LoVo (cell line): ENCODE results near the gene CNOT10.

Experiments
- DNase-seq: peaks from one replicate; pipeline ENCODE4 v3.0.0-alpha.2; 2016; ENCODE audit warnings: low spot score

The CNOT10 gene

DNA sequence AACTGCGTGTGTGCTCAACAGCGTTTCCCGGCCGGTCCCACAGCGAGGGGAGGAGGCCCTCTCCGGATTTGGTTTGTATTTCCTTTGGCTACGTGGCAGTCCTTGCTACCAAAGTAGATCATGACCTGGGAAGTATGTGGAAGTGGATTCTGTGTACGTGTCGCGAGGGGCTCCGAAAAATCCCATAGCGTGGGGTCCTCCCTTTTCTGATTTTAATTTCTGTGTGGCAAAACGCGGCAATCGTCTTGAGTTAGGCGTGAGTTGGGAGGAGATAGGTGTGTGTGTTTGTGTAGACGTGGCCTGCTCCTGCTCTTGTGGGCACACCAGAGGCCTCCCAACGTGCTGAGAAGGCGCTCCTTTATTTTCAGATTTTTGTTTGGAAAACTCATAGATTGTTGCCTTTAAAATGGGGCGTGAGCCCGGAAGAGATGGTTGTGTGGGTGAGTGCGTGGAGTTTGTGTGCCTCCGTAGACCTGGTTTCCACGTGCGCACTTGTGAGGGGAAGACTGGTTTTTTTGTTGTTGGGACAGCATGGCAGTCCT lies 134.1 kb downstream of the CNOT10 start:
- no peak for DNase-seq

DNA sequence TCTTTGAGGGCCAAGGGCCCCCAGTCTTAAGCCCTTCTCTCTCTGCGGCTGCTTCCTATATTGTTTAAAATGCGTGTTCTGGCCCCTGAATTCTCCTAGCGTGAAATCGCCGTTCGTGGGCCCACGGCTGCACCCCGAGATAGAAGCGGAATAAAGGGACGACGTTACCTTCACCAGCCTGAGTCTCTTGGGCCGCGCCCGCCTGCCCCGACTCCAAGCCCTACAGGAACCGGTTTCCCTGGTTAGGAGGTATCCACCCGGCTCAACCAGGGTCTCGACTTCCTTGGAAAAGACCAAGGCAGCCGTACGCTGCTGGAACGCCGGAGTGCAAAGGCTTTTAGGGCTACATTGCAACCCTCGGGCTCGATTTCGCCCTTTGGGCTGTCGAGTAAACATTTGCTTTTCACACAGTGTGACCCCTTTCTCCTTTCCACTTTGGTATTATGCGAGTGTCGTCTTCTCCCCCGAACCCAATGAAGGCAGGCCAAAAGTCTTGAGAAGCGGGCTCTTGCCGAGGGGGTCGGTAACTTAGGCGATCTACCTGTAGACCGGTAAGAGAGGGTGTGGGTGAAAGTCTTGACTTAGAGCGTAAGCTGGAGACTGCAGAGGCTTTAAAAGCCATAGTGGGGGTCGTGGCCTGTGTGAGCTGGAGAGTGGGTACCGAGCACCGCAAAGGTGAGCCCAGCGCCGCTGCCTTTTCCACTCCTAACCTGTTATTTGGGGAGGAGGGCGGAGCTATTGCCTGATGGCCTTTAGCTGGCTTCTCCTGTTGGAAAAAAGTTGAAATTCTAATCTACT lies 134.8 kb downstream of the CNOT10 start:
- DNase-seq: no peak

DNA sequence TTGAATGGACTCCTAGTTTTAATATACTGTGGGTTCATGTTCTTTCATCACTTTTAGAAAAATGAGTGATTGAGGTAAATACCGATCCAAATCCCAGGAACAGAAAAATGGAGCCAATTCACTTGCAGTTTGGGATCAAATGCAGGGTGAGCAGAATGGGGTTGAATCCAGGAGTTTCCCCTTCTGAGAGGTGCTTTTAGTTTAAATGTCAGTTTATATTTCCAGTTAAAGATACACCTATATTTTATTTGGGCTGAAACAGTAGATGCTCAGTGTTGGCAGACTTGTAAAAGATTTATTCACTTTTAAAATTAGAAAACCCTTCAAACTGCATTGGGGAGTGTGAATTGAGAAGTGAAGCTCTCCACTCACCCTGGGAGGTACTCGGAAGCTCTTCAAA lies 135.4 kb downstream of the CNOT10 start:
- DNase-seq: no peak

DNA sequence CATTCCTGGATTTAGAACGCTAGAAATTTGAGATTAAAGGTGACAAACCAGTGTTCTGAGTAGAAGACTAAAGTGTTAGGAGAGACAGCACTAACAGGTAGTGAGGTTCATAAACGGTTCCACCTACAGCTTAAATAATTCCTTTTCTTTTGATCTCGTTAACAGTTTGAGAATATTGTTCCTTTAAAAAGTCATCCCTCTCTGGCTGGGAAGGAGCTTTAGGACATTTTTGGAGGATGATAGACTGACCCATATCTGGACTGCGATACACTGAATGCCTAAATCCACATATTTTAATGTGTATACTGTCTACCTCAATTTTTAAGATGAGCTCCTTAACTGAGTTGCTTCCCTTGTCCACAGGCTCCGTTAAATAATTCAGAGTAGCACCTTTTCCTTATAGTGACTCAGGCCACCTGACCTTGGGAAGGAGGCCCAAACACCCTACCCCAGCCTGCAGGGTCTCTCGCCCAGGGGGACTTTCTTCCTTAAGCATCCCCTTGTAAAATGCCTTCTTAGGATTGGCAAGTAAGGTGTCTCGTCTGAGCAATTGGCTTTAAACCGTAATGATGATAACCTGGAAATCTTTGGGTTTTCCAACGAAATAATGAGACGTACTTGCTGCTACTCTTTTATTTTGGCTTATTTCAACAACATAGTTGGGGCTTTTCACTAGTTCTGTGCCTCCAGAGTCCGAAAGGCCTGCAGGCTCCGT lies 136.1 kb downstream of the CNOT10 start:
- DNase-seq: no peak

DNA sequence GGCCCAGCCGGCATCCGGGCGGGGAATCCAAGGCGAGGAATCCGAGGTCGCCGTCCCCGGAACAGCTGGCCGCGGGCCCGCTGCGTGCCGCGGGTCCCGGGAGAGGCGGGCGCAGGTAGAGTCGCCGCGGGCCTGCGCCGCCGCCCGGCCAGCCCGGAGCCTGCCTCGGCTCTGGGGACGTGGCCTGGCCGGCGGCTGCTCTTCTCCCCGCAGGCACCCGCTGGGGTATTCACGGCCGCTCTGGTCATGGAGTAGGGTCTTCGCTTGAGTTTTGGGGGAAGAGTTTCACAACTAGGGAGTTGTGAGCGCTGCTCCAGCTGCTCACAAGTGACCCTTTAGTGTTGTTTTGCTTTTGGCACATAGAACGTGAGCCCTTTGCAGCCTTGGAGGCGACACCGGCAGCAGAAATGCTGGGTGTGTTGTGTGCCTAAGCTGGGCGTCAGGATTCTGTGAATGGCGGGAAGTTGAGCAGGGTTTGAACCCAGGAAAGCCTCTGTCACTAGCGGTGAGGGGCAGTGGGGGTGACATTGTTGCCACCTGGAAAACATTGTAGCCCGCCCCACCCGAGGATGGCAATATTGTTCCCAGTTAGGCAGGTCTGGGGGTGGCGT lies 136.8 kb downstream of the CNOT10 start:
- DNase-seq: no peak

DNA sequence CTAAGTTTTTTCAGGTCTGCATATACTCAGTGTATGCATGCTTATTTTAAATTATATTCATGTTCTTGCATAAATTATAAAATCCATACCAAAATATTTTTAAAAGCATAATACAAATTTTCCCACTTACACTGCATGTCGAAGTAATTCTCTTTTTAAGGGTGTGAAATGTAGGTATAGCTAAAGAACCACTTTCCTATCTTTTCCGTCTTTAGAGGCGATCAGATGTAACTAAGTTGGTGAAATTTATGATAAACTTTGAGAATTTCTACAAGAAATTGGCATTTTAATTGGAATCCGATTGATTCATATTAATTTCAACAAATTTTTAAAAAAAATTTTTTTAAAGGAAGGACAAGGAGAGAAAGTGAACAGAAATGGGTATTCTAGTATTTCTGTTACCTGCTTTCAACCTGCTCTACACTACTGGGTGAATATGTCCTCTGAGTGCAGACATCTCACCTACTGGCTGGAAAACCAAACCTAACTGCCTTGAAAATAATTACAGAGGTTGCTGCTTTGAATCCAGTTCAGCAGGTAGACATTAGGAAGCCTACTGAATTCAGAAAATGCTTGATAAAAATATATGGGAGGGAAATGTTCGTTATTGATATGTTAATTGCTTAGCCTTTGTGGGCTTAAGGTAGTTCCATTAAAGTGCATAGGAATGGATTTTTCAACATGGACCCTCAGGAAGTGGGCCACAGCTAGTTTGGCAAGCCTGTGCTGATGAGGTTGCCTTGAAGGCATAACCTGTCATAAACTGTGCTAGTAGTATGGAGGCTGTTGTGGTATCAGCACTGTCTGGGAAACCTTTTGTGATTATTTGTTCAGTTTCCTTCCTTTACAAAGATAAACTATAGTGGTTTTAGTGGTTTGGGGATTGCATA lies 137.9 kb downstream of the CNOT10 start:
- DNase-seq: no peak
